H9 (cell line): ENCODE measurements around the gene TRAF6. TPM values are rescaled to one million over a fixed set of nuclear protein-coding genes. Genes with fewer than 3 reads are reported as not detected.

Experiments used
- DNase-seq: peaks from one replicate; pipeline ENCODE4 v3.0.0-alpha.2; 2017
- H2AFZ ChIP-seq: one replicate; pipeline ENCODE4 v1.6.1; 2013; ENCODE audit warnings: mild to moderate bottlenecking, low read length, control low read depth, moderate library complexity
- H2AK5ac ChIP-seq: 2 replicates; pipeline ENCODE4 v1.6.1; 2013; ENCODE audit warnings: low read length, control low read depth, mixed read lengths; ENCODE audit not compliant: insufficient read length
- H2BK120ac ChIP-seq: one replicate; pipeline ENCODE4 v1.6.1; 2013; ENCODE audit warnings: low read depth, mild to moderate bottlenecking, low read length, control low read depth, inconsistent platforms; ENCODE audit not compliant: poor library complexity, severe bottlenecking
- H2BK12ac ChIP-seq: 2 replicates; pipeline ENCODE4 v1.6.1; 2013; ENCODE audit warnings: low read length, control low read depth, mixed read lengths, low read depth; ENCODE audit not compliant: insufficient read length
- H2BK15ac ChIP-seq: 2 replicates; pipeline ENCODE4 v1.6.1; 2013; ENCODE audit warnings: low read depth, low read length, control low read depth
- H2BK20ac ChIP-seq: one replicate; pipeline ENCODE4 v1.6.1; 2013; ENCODE audit warnings: low read depth, mild to moderate bottlenecking, low read length, control low read depth, inconsistent platforms; ENCODE audit not compliant: poor library complexity, severe bottlenecking
- H2BK5ac ChIP-seq: 2 replicates; pipeline ENCODE4 v1.6.1; 2013; ENCODE audit warnings: low read length, control low read depth, mixed read lengths; ENCODE audit not compliant: insufficient read length
- H3K14ac ChIP-seq: 2 replicates; pipeline ENCODE4 v1.6.1; 2013; ENCODE audit warnings: low read length, control low read depth; ENCODE audit not compliant: insufficient read depth
- H3K18ac ChIP-seq: 2 replicates; pipeline ENCODE4 v1.6.1; 2013; ENCODE audit warnings: low read depth, mild to moderate bottlenecking, mixed read lengths, low read length, control low read depth; ENCODE audit not compliant: insufficient read length
- H3K23ac ChIP-seq: 2 replicates; pipeline ENCODE4 v1.6.1; 2013; ENCODE audit warnings: low read length, control low read depth, mixed read lengths, low read depth; ENCODE audit not compliant: insufficient read length
- H3K23me2 ChIP-seq: 2 replicates; pipeline ENCODE4 v1.6.1; 2013; ENCODE audit warnings: low read depth, mild to moderate bottlenecking, mixed read lengths, low read length, control low read depth; ENCODE audit not compliant: insufficient read length, poor library complexity, severe bottlenecking
- H3K27ac ChIP-seq: 2 replicates; pipeline ENCODE4 v1.5.1; 2013; ENCODE audit warnings: low read length, control low read depth, mixed read lengths, low read depth; ENCODE audit not compliant: insufficient read length
- H3K27me3 ChIP-seq: 2 replicates; pipeline ENCODE4 v1.6.1; 2013; ENCODE audit warnings: low read length, control low read depth, inconsistent platforms; ENCODE audit not compliant: insufficient read depth
- H3K4ac ChIP-seq: 2 replicates; pipeline ENCODE4 v1.6.1; 2013; ENCODE audit warnings: low read depth, mild to moderate bottlenecking, control low read depth, inconsistent platforms, low read length, moderate library complexity
- H3K4me1 ChIP-seq: 2 replicates; pipeline ENCODE4 v1.6.1; 2013; ENCODE audit warnings: low read length, control low read depth, inconsistent platforms; ENCODE audit not compliant: insufficient read depth
- H3K4me2 ChIP-seq: 2 replicates; pipeline ENCODE4 v1.6.1; 2013; ENCODE audit warnings: low read length, control low read depth, mixed read lengths; ENCODE audit not compliant: insufficient read length, insufficient read depth
- H3K56ac ChIP-seq: 2 replicates; pipeline ENCODE4 v1.6.1; 2013; ENCODE audit warnings: low read depth, mild to moderate bottlenecking, mixed read lengths, low read length, control low read depth; ENCODE audit not compliant: insufficient read length
- H3K79me1 ChIP-seq: 2 replicates; pipeline ENCODE4 v1.6.1; 2013; ENCODE audit warnings: low read depth, mild to moderate bottlenecking, moderate library complexity, low read length, control low read depth, inconsistent platforms; ENCODE audit not compliant: insufficient read depth, poor library complexity, severe bottlenecking
- H3K79me2 ChIP-seq: 2 replicates; pipeline ENCODE4 v1.6.1; 2013; ENCODE audit warnings: low read length, control low read depth, inconsistent platforms; ENCODE audit not compliant: insufficient read depth
- H3K9ac ChIP-seq: 2 replicates; pipeline ENCODE4 v1.6.1; 2013; ENCODE audit warnings: low read length, control low read depth, mixed read lengths; ENCODE audit not compliant: insufficient read length; ENCODE audit errors: extremely low read depth
- H3K9me3 ChIP-seq: one replicate; pipeline ENCODE4 v1.6.1; 2013; ENCODE audit warnings: low read depth, low read length, inconsistent platforms; ENCODE audit not compliant: control insufficient read depth
- H3T11ph ChIP-seq: one replicate; pipeline ENCODE4 v1.6.1; 2013; ENCODE audit warnings: mild to moderate bottlenecking, low read length, control low read depth, inconsistent platforms
- H4K20me1 ChIP-seq: one replicate; pipeline ENCODE4 v1.6.1; 2013; ENCODE audit not compliant: control insufficient read depth, insufficient read length, insufficient read depth
- H4K5ac ChIP-seq: 2 replicates; pipeline ENCODE4 v1.6.1; 2013; ENCODE audit warnings: low read depth, mild to moderate bottlenecking, mixed read lengths, low read length, control low read depth; ENCODE audit not compliant: insufficient read length
- H4K8ac ChIP-seq: replicated peaks from 2 replicates; pipeline ENCODE4 v1.6.1; 2013; ENCODE audit warnings: low read length, control low read depth, mixed read lengths, low read depth; ENCODE audit not compliant: insufficient read length
- H4K91ac ChIP-seq: 2 replicates; pipeline ENCODE4 v1.6.1; 2013; ENCODE audit warnings: low read depth, mild to moderate bottlenecking, moderate library complexity, mixed read lengths, low read length, control low read depth; ENCODE audit not compliant: insufficient read length
- H3K27ac Mint-ChIP-seq, 3 experiments: 2 replicates in 2 of 3; 3 replicates in 1 of 3; pipeline ENCODE4 v1.8.0; 2020 to 2021; ENCODE audit warnings: mixed read lengths in 3 of 3, mild to moderate bottlenecking in 1 of 3, moderate library complexity in 1 of 3
- H3K27me3 Mint-ChIP-seq: 2 replicates; pipeline ENCODE4 v1.8.0; 2021; ENCODE audit warnings: low read depth, mild to moderate bottlenecking, moderate library complexity, mixed read lengths
- H3K36me3 Mint-ChIP-seq, 3 experiments: 2 replicates in 2 of 3; 3 replicates in 1 of 3; pipeline ENCODE4 v1.8.0; 2020 to 2021; ENCODE audit warnings: low read depth in 3 of 3, mixed read lengths in 3 of 3; ENCODE audit not compliant: insufficient read depth in 1 of 3
- H3K4me1 Mint-ChIP-seq, 2 experiments: 2 replicates each; pipeline ENCODE4 v1.8.0; 2020; ENCODE audit warnings: mixed read lengths in 2 of 2
- H3K4me3 Mint-ChIP-seq, 2 experiments: 2 replicates in 1 of 2; 3 replicates in 1 of 2; pipeline ENCODE4 v1.8.0; 2020 to 2021; ENCODE audit warnings: mild to moderate bottlenecking in 2 of 2, mixed read lengths in 2 of 2, moderate library complexity in 1 of 2
- H3K9me3 Mint-ChIP-seq, 2 experiments: 2 replicates in 1 of 2; 3 replicates in 1 of 2; pipeline ENCODE4 v1.8.0; 2020; ENCODE audit warnings: mild to moderate bottlenecking in 2 of 2, mixed read lengths in 2 of 2, moderate library complexity in 1 of 2
- WGBS: extraction: QIAGEN DNeasy Blood & Tissue Kit; methylation state at CpG from one replicate; pipeline ENCODE4 v1.1.7; 2013; ENCODE audit warnings: missing lambda C conversion rate, low lambda C conversion rate, mixed read lengths; ENCODE audit not compliant: insufficient read length; ENCODE audit errors: extremely low coverage; 5-methylcytosine and 5-hydroxymethylcytosine counted together
- total RNA-seq: library from RNA; stranded (reverse); gene quantifications from 2 replicates; pipeline ENCODE4 v1.2.1, GENCODE V29; 2021
- TF ChIP-seq, protein P1 (sequence below): fragments of 200-600 bp; sonication (generic); conservative IDR thresholded peaks from 3 replicates; pipeline ENCODE4 v1.8.0; 2021; ENCODE audit warnings: antibody characterized with exemption, mild to moderate bottlenecking

Gene TRAF6
- total RNA-seq, 1 experiment from 2014 or later: 9.9 TPM

DNA sequence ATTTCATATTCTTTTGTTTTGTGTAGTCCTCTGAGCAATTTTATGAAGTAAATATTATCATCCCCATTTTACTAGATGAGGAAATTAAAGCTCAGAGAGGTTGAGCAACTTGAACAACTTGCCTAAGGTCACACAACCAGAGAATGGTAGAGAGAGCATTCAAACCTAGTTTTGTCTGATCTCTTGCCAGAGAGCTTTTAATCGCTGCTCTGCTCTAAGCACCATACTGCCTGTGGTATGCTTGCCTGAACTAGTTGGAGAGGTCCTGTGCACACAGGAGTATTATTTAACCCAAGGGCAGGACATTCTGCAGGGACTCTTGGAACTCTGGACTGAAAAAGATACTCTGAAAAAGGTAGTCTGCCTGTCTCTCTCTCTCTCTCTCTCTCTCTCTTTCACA, 38.5 kb downstream of the TRAF6 start:
- Mint-ChIP-seq H3K36me3 (no peaks in the 10 kb centered on the region), H3K4me3 (no peak overlapping the region), H3K9me3 (no peaks in the 10 kb centered on the region), H3K27ac (no peak overlapping the region), H3K27me3 (no peaks in the 10 kb centered on the region; the same call in none of the 2 replicates), H3K4me1 (peaks cover 9 to 13% of the 10 kb centered on the region in 2 experiments)
- no peak overlapping the region for H4K8ac ChIP-seq
- no peak overlapping the region for H2BK120ac ChIP-seq
- TF ChIP-seq, protein P1, sequence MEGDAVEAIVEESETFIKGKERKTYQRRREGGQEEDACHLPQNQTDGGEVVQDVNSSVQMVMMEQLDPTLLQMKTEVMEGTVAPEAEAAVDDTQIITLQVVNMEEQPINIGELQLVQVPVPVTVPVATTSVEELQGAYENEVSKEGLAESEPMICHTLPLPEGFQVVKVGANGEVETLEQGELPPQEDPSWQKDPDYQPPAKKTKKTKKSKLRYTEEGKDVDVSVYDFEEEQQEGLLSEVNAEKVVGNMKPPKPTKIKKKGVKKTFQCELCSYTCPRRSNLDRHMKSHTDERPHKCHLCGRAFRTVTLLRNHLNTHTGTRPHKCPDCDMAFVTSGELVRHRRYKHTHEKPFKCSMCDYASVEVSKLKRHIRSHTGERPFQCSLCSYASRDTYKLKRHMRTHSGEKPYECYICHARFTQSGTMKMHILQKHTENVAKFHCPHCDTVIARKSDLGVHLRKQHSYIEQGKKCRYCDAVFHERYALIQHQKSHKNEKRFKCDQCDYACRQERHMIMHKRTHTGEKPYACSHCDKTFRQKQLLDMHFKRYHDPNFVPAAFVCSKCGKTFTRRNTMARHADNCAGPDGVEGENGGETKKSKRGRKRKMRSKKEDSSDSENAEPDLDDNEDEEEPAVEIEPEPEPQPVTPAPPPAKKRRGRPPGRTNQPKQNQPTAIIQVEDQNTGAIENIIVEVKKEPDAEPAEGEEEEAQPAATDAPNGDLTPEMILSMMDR: no peak
- no peak overlapping the region for H2BK15ac ChIP-seq
- DNase-seq: no peak
- H3K23me2 ChIP-seq: no peaks in the 10 kb centered on the region
- H2BK12ac ChIP-seq: no peak overlapping the region
- no peak overlapping the region for H3K18ac ChIP-seq
- H3K79me2 ChIP-seq: no peaks in the 10 kb centered on the region
- H3K27me3 ChIP-seq: no peaks in the 10 kb centered on the region
- H4K5ac ChIP-seq: no peak overlapping the region
- H3K9ac ChIP-seq: no peak overlapping the region
- no peak overlapping the region for H2AFZ ChIP-seq
- no peak overlapping the region for H2BK20ac ChIP-seq
- no peak overlapping the region for H3K23ac ChIP-seq
- no peaks in the 10 kb centered on the region for H3K79me1 ChIP-seq
- no peak overlapping the region for H3K56ac ChIP-seq
- no peaks in the 10 kb centered on the region for H4K20me1 ChIP-seq
- H3T11ph ChIP-seq: no peak overlapping the region
- no peak overlapping the region for H4K91ac ChIP-seq
- no peak overlapping the region for H2BK5ac ChIP-seq
- no peak overlapping the region for H3K4ac ChIP-seq
- no peaks in the 10 kb centered on the region for H3K9me3 ChIP-seq
- H2AK5ac ChIP-seq: no peak overlapping the region
- WGBS: no CpG with 5 or more reads among the region's 1 CpG
- no peak overlapping the region for H3K14ac ChIP-seq
- H3K4me2 ChIP-seq: no peak overlapping the region
- H3K27ac ChIP-seq: no peak overlapping the region
- H3K4me1 ChIP-seq: no peaks in the 10 kb centered on the region
